GM12891 (cell line): ENCODE measurements around the gene EFCAB3.

Experiments used
- POLR2A ChIP-seq: IDR thresholded peaks from 2 replicates; pipeline ENCODE4 v1.6.1; 2011; ENCODE audit warnings: low read depth, low read length, control low read depth
- POLR2AphosphoS5 ChIP-seq: IDR thresholded peaks from 2 replicates; pipeline ENCODE4 v1.6.1; 2011; ENCODE audit warnings: low read depth, low read length, control low read depth
- POU2F2 ChIP-seq: IDR thresholded peaks from 2 replicates; pipeline ENCODE4 v1.6.1; 2011; ENCODE audit warnings: low read depth, mild to moderate bottlenecking, control low read depth, low read length, moderate library complexity
- SPI1 ChIP-seq: IDR thresholded peaks from 2 replicates; pipeline ENCODE4 v1.6.1; 2011; ENCODE audit warnings: low read depth, low read length, control low read depth
- TAF1 ChIP-seq: IDR thresholded peaks from 2 replicates; pipeline ENCODE4 v1.6.1; 2011; ENCODE audit warnings: low read depth, low read length, control low read depth

DNA sequence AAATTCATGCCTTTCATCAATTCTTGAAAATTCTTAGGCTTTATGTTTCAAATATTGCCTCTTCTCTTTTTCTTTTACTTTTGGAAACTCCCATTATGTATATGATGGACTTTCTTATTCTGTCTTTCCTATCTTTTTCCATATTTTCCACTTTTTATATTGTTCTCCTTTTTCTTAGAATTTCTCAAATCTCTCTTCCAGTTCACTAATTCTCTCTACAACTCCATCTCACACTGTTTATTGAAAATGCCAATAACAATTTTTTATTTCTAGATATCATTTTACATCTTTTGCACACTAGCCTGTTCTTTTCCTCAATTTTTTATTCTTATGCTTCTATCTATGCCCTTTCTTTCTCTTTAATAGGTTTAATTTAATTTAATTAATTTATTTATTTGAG lies 43.8 kb upstream of the EFCAB3 start:
- TF ChIP-seq POLR2AphosphoS5 (no peak), POLR2A (no peak), POU2F2 (no peak), TAF1 (no peak), SPI1 (no peak)
